Measurements from ENCODE around the gene ETV3. TPM values are rescaled to one million over a fixed set of nuclear protein-coding genes. Genes with fewer than 3 reads are reported as not detected.
A peak's percentile ranks its signal among the peaks of the same experiment; 100 is the strongest.
"Not testable (repeated sequence)": the region's sequence is repeated elsewhere in the genome, so short reads cannot be mapped to it uniquely, and the experiment has no call there.

ETV3 gene
- total RNA-seq, 5 donors from 2014 or later (not counting 1 experiment from before 2014, with no cell fraction given) = 30.6 to 86.3 (median 33.4) TPM

DNA sequence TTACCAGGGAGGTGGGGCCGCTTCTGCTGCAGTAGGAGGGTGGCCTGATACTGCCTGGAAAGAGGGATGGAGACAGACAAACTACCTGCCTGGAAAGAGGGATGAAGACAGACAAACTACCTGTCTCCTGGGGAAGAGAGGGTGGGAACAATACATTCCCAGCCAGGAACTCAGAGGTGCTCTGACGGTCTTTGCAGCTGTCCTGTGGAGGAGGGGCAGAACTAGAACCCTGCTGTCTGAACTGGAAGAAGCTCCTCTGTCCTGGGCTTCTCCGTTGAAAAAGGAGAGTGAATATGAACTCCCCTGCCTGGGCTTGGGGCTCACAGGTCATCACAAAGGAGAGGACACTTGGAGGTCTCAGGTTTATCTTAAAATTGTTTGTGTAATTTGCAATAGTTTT, 40.3 kb upstream of the ETV3 start:
- H3K9me3 Mint-ChIP-seq = no peaks in the 10 kb centered on the region
- WGBS (ENCODE audit: insufficient coverage) = 64% methylated on average over 3 of the region's 3 CpGs
- peaks cover 12 to 48% of the 10 kb centered on the region in 2 donors for H3K27me3 Mint-ChIP-seq
- Histone ChIP-seq H3K4me3 (ENCODE audit: control insufficient read depth in 1 of 2, extremely low read depth in 1 of 2, low read length in 1 of 2) (no peak overlapping the region), H3K27me3 (replicated peaks in 1 of 2; ENCODE audit: control insufficient read depth in 2 of 2, extremely low read depth in 1 of 2, insufficient read depth in 2 of 2, low read length in 1 of 2) (peaks cover 0 to 41% of the 10 kb centered on the region in 2 experiments), H3K27ac (ENCODE audit: low read length) (no peak overlapping the region), H3K9me3 (no peaks in the 10 kb centered on the region), H3K4me1 (ENCODE audit: control insufficient read depth in 1 of 2, extremely low read depth in 1 of 2, insufficient read depth in 2 of 2, low read length in 2 of 2) (no peaks in the 10 kb centered on the region), H3K36me3 (ENCODE audit: control insufficient read depth in 2 of 2, extremely low read depth in 1 of 2, insufficient read depth in 1 of 2, low read length in 1 of 2) (no peaks in the 10 kb centered on the region)
- H3K4me3 Mint-ChIP-seq = no peak overlapping the region
- POLR2A ChIA-PET = no interaction called here
- DNase-seq (no peak), ATAC-seq (replicated peaks in 1 of 4) (no peak)
- no peak overlapping the region for H3K27ac Mint-ChIP-seq
- CTCF ChIA-PET = no interaction called here
- H3K4me1 Mint-ChIP-seq = peaks cover 0 to 2% (median 0%) of the 10 kb centered on the region in 3 donors
- no peaks in the 10 kb centered on the region for H3K36me3 Mint-ChIP-seq

DNA sequence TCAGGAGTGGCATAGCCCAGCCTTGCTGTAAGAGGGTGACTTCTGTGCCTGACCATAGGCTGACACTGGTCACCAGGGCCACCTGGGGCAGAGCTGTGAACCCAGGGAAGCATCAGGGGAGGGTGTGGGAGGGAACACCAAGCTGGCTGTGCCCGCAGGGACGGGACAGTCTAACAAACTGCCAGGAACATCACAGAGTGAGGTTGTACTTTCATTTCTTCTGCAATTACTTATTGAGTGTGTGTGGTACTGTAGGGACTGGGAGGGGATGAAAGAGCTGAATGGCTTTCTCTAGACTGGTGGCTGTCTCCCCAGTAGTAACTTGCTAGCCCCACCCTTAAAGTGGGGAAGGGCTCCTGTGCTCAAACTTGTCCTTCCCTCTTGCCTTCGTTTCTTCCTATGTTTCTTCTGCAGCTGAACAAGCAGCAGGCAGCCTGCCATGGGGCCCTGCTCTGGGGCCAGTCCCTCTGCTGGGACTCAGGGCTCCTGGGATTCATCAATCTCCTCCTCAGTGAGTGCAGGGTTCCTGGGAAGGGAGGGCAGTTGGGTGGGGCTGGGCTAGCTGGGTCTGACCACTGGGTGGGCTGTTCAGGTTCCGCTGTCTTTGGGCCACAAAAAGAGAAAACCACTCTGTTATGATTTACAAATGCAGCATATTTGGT, 39.7 kb upstream of the ETV3 start:
- Histone ChIP-seq H3K36me3 (ENCODE audit: control insufficient read depth in 2 of 2, extremely low read depth in 1 of 2, insufficient read depth in 1 of 2, low read length in 1 of 2) (no peaks in the 10 kb centered on the region), H3K4me1 (ENCODE audit: control insufficient read depth in 1 of 2, extremely low read depth in 1 of 2, insufficient read depth in 2 of 2, low read length in 2 of 2) (no peaks in the 10 kb centered on the region), H3K9me3 (no peaks in the 10 kb centered on the region), H3K27ac (ENCODE audit: low read length) (no peak overlapping the region), H3K4me3 (ENCODE audit: control insufficient read depth in 1 of 2, extremely low read depth in 1 of 2, low read length in 1 of 2) (no peak overlapping the region), H3K27me3 (replicated peaks in 1 of 2; ENCODE audit: control insufficient read depth in 2 of 2, extremely low read depth in 1 of 2, insufficient read depth in 2 of 2, low read length in 1 of 2) (peaks cover 0 to 47% of the 10 kb centered on the region in 2 experiments)
- peaks cover 12 to 52% of the 10 kb centered on the region in 2 donors for H3K27me3 Mint-ChIP-seq
- CTCF ChIA-PET = no interaction called here
- DNase-seq (peak in 1 of 35 experiments; percentile 2), ATAC-seq (replicated peaks in 1 of 4) (no peak)
- H3K27ac Mint-ChIP-seq = no peak overlapping the region
- 53% methylated on average over 3 of the region's 4 CpGs for WGBS (ENCODE audit: insufficient coverage)
- peaks cover 0 to 2% (median 0%) of the 10 kb centered on the region in 3 donors for H3K4me1 Mint-ChIP-seq
- H3K9me3 Mint-ChIP-seq = no peaks in the 10 kb centered on the region
- POLR2A ChIA-PET = no interaction called here
- H3K4me3 Mint-ChIP-seq = no peak overlapping the region
- H3K36me3 Mint-ChIP-seq = no peaks in the 10 kb centered on the region

DNA sequence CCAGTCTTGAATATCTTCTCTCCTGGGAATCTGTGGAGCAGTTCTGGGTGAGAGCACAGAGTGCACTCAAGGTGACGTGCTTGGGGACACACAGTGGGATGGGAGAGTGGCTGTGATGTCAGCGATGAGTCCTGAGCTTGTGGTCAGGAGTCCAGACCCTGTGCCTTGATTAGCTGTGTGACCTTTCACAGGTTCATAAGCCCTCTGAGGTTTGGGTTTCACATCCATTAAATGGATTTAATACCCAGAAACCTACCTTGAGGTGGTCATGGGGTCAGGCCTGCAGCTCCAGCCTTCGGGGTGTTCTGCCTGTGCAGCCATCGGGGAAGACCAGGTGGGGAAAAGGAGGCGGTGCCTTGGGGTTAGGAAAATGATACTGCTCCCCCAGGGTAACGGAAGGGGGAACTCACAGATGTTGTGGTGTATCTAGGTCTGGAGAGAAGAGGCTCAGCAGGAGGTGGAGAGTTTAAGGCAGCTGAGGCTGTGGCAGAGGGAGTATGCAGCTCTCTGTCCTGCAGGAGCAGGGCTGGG, 38.5 kb upstream of the ETV3 start:
- peaks cover 12 to 52% of the 10 kb centered on the region in 2 donors for H3K27me3 Mint-ChIP-seq
- POLR2A ChIA-PET = interaction anchor here in 1 of 2 donors (0.7 kb wide), 1 partner anchor 1058 kb away, joined by 4 read pairs; no protein-coding TSS in a partner anchor

DNA sequence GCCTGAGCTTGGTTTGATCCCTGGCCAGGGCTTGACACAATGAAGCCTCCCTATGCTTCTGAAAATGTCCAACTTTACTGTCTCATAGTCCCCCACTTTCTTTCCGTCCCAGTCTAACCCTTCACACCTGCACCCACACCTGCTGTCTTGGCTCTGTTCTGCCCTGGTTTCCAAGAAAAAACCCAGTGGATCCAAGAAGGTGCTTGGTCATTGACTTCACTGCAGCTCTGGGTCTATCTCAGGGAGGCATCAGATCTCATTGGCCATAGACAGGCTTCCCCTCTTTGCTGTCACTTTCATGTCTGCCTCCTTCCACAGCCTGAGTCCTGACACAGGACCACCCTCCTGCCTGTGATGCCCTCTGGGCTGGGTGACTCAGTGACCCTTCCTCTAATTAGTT, 37.8 kb upstream of the ETV3 start:
- H3K27me3 ChIP-seq (replicated peaks in 1 of 2; ENCODE audit: control insufficient read depth in 2 of 2, extremely low read depth in 1 of 2, insufficient read depth in 2 of 2, low read length in 1 of 2) = peaks cover 0 to 43% of the 10 kb centered on the region in 2 experiments
- peaks cover 0 to 2% (median 0%) of the 10 kb centered on the region in 3 donors for H3K4me1 Mint-ChIP-seq
- H3K4me3 ChIP-seq (ENCODE audit: control insufficient read depth in 1 of 2, extremely low read depth in 1 of 2, low read length in 1 of 2) = no peak overlapping the region
- ChIA-PET CTCF (no interaction called here), POLR2A (no interaction called here)
- DNase-seq (no peak), ATAC-seq (replicated peaks in 1 of 4) (no peak)
- H3K9me3 ChIP-seq = no peaks in the 10 kb centered on the region
- H3K4me3 Mint-ChIP-seq = no peak overlapping the region
- no peak overlapping the region for H3K27ac ChIP-seq (ENCODE audit: low read length)
- no peaks in the 10 kb centered on the region for H3K36me3 Mint-ChIP-seq
- no peaks in the 10 kb centered on the region for H3K36me3 ChIP-seq (ENCODE audit: control insufficient read depth in 2 of 2, extremely low read depth in 1 of 2, insufficient read depth in 1 of 2, low read length in 1 of 2)
- no peaks in the 10 kb centered on the region for H3K9me3 Mint-ChIP-seq
- H3K27me3 Mint-ChIP-seq = peaks cover 16 to 51% of the 10 kb centered on the region in 2 donors
- no peaks in the 10 kb centered on the region for H3K4me1 ChIP-seq (ENCODE audit: control insufficient read depth in 1 of 2, extremely low read depth in 1 of 2, insufficient read depth in 2 of 2, low read length in 2 of 2)
- 67% methylated on average over 1 of the region's 1 CpG for WGBS (ENCODE audit: insufficient coverage)
- H3K27ac Mint-ChIP-seq = no peak overlapping the region

More for the DNA sequence above, 38.5 kb upstream of the ETV3 start:
- Mint-ChIP-seq H3K4me1 (peaks cover 0 to 2% (median 0%) of the 10 kb centered on the region in 3 donors), H3K4me3 (no peak overlapping the region), H3K36me3 (no peaks in the 10 kb centered on the region), H3K27ac (no peak overlapping the region), H3K9me3 (no peaks in the 10 kb centered on the region)
- ATAC-seq (replicated peaks in 1 of 4) (no peak), DNase-seq (peak in 1 of 35 experiments; percentile 2)
- Histone ChIP-seq H3K27me3 (replicated peaks in 1 of 2; ENCODE audit: control insufficient read depth in 2 of 2, extremely low read depth in 1 of 2, insufficient read depth in 2 of 2, low read length in 1 of 2) (peaks cover 0 to 48% of the 10 kb centered on the region in 2 experiments), H3K27ac (ENCODE audit: low read length) (no peak overlapping the region), H3K4me3 (ENCODE audit: control insufficient read depth in 1 of 2, extremely low read depth in 1 of 2, low read length in 1 of 2) (no peak overlapping the region), H3K4me1 (ENCODE audit: control insufficient read depth in 1 of 2, extremely low read depth in 1 of 2, insufficient read depth in 2 of 2, low read length in 2 of 2) (no peaks in the 10 kb centered on the region), H3K36me3 (ENCODE audit: control insufficient read depth in 2 of 2, extremely low read depth in 1 of 2, insufficient read depth in 1 of 2, low read length in 1 of 2) (no peaks in the 10 kb centered on the region), H3K9me3 (no peaks in the 10 kb centered on the region)
- 33% methylated on average over 4 of the region's 6 CpGs for WGBS (ENCODE audit: insufficient coverage)
- CTCF ChIA-PET = interaction anchor here (0.5 to 0.6 kb wide), 3 partner anchors 16 to 167 kb away, joined by 3 to 6 read pairs (median 3); no protein-coding TSS in a partner anchor

DNA sequence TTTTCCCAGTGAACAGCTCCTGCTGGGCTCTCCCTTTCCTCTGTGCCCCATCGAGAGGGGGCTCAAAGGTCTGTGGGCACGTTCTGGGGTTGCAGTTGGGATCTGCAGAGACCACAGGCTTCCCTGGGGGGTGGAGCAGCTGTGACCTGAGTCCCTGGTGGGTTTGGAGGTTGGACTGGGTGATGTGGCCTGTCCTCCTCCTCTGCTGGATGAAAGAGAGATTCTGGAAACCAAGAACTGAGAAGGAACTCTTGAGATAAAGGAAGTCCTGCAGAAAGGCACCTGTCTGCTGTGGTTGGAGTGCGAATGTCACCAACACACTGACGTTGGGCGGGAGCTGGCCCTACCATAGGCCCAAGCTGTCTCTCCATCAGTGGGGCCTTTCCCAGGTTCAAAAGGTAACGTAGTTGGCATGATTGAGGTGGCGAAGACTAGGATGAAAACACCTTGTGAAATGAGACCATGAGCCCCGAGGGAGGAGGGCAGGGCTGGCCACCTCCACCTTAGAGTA, 35.8 kb upstream of the ETV3 start:
- H3K9me3 Mint-ChIP-seq = no peaks in the 10 kb centered on the region
- H3K36me3 Mint-ChIP-seq = no peaks in the 10 kb centered on the region
- ATAC-seq (replicated peaks in 1 of 4) (no peak), DNase-seq (no peak)
- no peak overlapping the region for H3K4me3 Mint-ChIP-seq
- no peak overlapping the region for H3K27ac ChIP-seq (ENCODE audit: low read length)
- H3K36me3 ChIP-seq (ENCODE audit: control insufficient read depth in 2 of 2, extremely low read depth in 1 of 2, insufficient read depth in 1 of 2, low read length in 1 of 2) = no peaks in the 10 kb centered on the region
- WGBS (ENCODE audit: insufficient coverage) = 62% methylated on average over 5 of the region's 8 CpGs
- POLR2A ChIA-PET = no interaction called here
- no peak overlapping the region for H3K27ac Mint-ChIP-seq
- no peaks in the 10 kb centered on the region for H3K9me3 ChIP-seq
- no peaks in the 10 kb centered on the region for H3K4me1 ChIP-seq (ENCODE audit: control insufficient read depth in 1 of 2, extremely low read depth in 1 of 2, insufficient read depth in 2 of 2, low read length in 2 of 2)
- H3K4me3 ChIP-seq (ENCODE audit: control insufficient read depth in 1 of 2, extremely low read depth in 1 of 2, low read length in 1 of 2) = no peak overlapping the region
- CTCF ChIA-PET = interaction anchor here in 1 of 2 donors (0.6 kb wide), 1 partner anchor 950 kb away, joined by 3 read pairs; no protein-coding TSS in a partner anchor
- H3K27me3 Mint-ChIP-seq = peaks cover 14 to 50% of the 10 kb centered on the region in 2 donors
- peaks cover 0 to 48% of the 10 kb centered on the region in 2 experiments for H3K27me3 ChIP-seq (replicated peaks in 1 of 2; ENCODE audit: control insufficient read depth in 2 of 2, extremely low read depth in 1 of 2, insufficient read depth in 2 of 2, low read length in 1 of 2)
- H3K4me1 Mint-ChIP-seq = peaks cover 0 to 2% (median 0%) of the 10 kb centered on the region in 3 donors

DNA sequence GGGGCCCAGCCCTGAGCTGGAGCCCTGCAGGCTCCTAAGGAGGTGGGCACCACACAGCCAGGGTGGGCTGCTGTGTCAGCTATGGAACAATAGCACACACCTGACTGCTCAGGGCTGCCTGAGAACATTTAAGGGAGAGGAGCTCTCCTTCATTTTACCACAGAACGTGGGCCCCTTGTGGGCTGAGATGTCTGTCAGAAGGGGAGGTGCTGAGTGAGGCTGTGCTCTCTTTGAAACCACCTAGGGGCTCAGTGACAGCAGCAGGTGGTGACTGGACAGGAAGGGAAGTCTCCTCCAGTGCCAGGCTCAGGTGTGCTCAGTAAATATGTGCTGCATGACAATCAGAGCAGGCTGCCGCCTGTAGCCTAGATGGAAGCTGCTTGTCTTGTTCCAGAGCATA, 35.0 kb upstream of the ETV3 start:
- 67% methylated on average over 1 of the region's 2 CpGs for WGBS (ENCODE audit: insufficient coverage)
- H3K27me3 Mint-ChIP-seq = peaks cover 14 to 45% of the 10 kb centered on the region in 2 donors
- H3K27ac Mint-ChIP-seq; POLR2A ChIA-PET; H3K4me1 Mint-ChIP-seq; ATAC-seq (replicated peaks in 1 of 4); H3K27ac ChIP-seq (ENCODE audit: low read length); H3K9me3 ChIP-seq; H3K36me3 Mint-ChIP-seq; H3K36me3 ChIP-seq (ENCODE audit: control insufficient read depth in 2 of 2, extremely low read depth in 1 of 2, insufficient read depth in 1 of 2, low read length in 1 of 2); H3K4me1 ChIP-seq (ENCODE audit: control insufficient read depth in 1 of 2, extremely low read depth in 1 of 2, insufficient read depth in 2 of 2, low read length in 2 of 2); H3K9me3 Mint-ChIP-seq; DNase-seq; H3K4me3 Mint-ChIP-seq; H3K4me3 ChIP-seq (ENCODE audit: control insufficient read depth in 1 of 2, extremely low read depth in 1 of 2, low read length in 1 of 2): not testable (repeated sequence)
- CTCF ChIA-PET = interaction anchor here in 1 of 2 donors (0.6 kb wide), 2 partner anchors 322 to 951 kb away, joined by 3 read pairs; no protein-coding TSS in a partner anchor
- peaks cover 0 to 48% of the 10 kb centered on the region in 2 experiments for H3K27me3 ChIP-seq (replicated peaks in 1 of 2; ENCODE audit: control insufficient read depth in 2 of 2, extremely low read depth in 1 of 2, insufficient read depth in 2 of 2, low read length in 1 of 2)
